HG03097 (cell line): Measurements from ENCODE around the gene RMND5B.

Experiments used
- ATAC-seq: cut with Tn5 transposase; IDR thresholded peaks from one replicate; pipeline ENCODE4 v1.9.1; 2021; ENCODE audit not compliant: unreplicated experiment, low FRiP score

The RMND5B gene

DNA sequence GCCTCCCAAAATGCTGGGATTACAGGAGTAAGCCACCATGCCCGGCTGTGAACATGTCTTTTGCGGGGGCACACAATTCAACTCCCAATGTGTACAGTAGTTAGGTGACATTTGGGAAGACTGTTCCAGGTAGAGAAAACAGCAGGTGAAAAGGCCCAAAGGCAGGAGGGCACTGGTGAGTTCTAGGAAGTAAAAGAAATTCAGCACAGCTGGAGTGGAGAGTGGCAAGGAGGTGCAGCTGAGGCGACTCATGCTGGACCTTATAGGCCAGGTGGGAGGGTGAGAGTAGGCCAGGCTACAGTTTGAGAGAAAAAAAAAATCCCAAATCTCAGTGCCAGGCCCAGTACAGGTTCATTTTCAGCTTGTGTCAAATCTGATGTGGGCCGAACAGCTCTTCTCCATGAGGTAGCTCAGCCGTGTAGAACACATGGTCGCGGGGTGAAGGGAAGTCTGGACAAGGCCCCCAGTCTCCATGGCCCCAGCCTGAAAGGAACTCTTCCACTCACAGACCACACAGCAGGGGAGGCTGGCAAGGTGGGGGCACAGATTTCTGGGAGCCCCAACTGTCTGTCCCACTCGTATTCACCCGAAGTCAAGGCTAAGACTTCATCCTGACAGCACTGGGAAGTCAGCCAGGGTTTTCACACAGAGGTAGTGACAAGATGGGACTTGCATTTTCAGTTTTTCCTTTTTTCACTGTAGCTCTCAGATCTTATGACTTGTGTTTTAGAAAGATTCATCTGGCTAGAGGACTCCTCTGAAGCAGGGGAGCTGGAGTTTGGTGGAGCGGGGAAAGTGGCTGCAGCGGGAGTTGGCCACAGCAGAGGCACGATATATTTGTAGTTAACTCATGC lies 69.0 kb downstream of the RMND5B start:
- ATAC-seq = no peak
